IPS-20b (cell line): Measurements from ENCODE around the gene NUP153.

Source experiments
- H3K27ac ChIP-seq: one replicate; pipeline ENCODE4 v1.5.1; 2013; ENCODE audit warnings: low read length
- H3K27me3 ChIP-seq: 2 replicates; pipeline ENCODE4 v1.6.1; 2013; ENCODE audit warnings: mild to moderate bottlenecking, low read length, inconsistent platforms; ENCODE audit not compliant: insufficient read depth
- H3K36me3 ChIP-seq: 2 replicates; pipeline ENCODE4 v1.6.1; 2013; ENCODE audit warnings: low read depth, mild to moderate bottlenecking, inconsistent platforms, low read length, moderate library complexity; ENCODE audit not compliant: insufficient read depth
- H3K4me1 ChIP-seq: 2 replicates; pipeline ENCODE4 v1.6.1; 2013; ENCODE audit warnings: mild to moderate bottlenecking, control low read depth, inconsistent platforms, low read length, moderate library complexity; ENCODE audit not compliant: insufficient read depth
- H3K4me3 ChIP-seq: 2 replicates; pipeline ENCODE4 v1.5.1; 2013; ENCODE audit warnings: mild to moderate bottlenecking, low read length, inconsistent platforms
- H3K9ac ChIP-seq: 2 replicates; pipeline ENCODE4 v1.6.1; 2013; ENCODE audit warnings: low read depth, mild to moderate bottlenecking, inconsistent platforms, low read length, moderate library complexity
- H3K9me3 ChIP-seq: 2 replicates; pipeline ENCODE4 v1.6.1; 2013; ENCODE audit warnings: mild to moderate bottlenecking, low read depth, low read length, inconsistent platforms; ENCODE audit not compliant: insufficient read depth

Gene NUP153

GRCh38 chr6:17683428-17683827, 23.3 kb downstream of the NUP153 start:
- peaks cover 31% of the 10 kb centered on the region for H3K4me1 ChIP-seq
- H3K27me3 ChIP-seq: no peaks in the 10 kb centered on the region
- H3K4me3 ChIP-seq: peak overlapping the region; percentile 10; the same call in 1 of the 2 replicates
- H3K9me3 ChIP-seq: no peaks in the 10 kb centered on the region
- H3K36me3 ChIP-seq: peaks cover 61% of the 10 kb centered on the region
- H3K27ac ChIP-seq: no peak overlapping the region
- no peak overlapping the region for H3K9ac ChIP-seq

DNA sequence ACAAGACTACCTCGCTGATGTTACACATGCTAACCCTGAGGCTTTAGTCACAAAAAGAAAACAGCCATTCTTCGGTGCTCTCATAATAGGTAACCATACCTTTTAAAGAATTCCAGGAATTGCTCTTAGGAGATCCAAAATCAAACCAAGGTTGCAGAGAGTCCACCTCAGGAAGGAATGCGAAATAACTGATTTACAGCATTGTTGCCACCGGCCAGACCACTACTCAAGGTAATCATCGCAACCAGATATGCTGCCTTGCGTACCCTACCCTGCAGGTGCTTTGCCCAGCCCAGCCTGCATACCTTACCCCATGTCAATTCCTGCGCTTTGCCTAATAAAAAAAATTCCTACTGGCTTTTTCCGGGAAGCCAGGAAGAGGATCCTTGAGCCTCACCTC, 27.0 kb downstream of the NUP153 start:
- peaks cover 30% of the 10 kb centered on the region for H3K4me1 ChIP-seq
- H3K27ac ChIP-seq: no peak overlapping the region
- H3K36me3 ChIP-seq: peaks cover 49% of the 10 kb centered on the region
- H3K9ac ChIP-seq: no peak overlapping the region
- no peak overlapping the region for H3K4me3 ChIP-seq
- no peaks in the 10 kb centered on the region for H3K9me3 ChIP-seq
- H3K27me3 ChIP-seq: no peaks in the 10 kb centered on the region

DNA sequence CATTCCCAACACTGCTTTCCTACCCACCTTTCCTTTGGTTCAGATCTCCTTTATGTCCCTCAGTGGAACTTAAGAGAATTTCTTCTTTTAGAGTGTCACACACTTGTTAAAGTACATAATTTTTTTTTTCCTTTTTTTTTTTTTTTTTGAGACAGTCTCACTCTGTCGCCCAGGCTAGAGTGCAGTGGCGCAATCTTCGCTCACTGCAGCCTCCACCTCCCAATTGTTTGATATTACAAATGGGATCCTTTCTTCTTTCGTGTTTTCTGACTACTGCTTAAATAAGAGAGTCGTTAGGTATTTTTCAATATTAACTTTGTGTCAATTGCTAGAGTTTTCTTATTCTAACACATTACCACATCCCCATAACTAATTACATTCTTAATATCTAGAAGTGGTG, 29.1 kb downstream of the NUP153 start:
- Histone ChIP-seq H3K9me3 (no peaks in the 10 kb centered on the region), H3K4me3 (no peak overlapping the region), H3K27me3 (no peaks in the 10 kb centered on the region), H3K9ac (no peak overlapping the region), H3K27ac (no peak overlapping the region), H3K36me3 (peaks cover 54% of the 10 kb centered on the region), H3K4me1 (peaks cover 15% of the 10 kb centered on the region)

GRCh38 chr6:17673543-17674254, 33.0 kb downstream of the NUP153 start:
- Histone ChIP-seq H3K4me1 (no peaks in the 10 kb centered on the region; the same call in 1 of the 2 replicates), H3K27ac (no peak overlapping the region), H3K9ac (no peak overlapping the region), H3K27me3 (no peaks in the 10 kb centered on the region), H3K9me3 (no peaks in the 10 kb centered on the region), H3K4me3 (no peak overlapping the region), H3K36me3 (peaks cover 71% of the 10 kb centered on the region)

DNA sequence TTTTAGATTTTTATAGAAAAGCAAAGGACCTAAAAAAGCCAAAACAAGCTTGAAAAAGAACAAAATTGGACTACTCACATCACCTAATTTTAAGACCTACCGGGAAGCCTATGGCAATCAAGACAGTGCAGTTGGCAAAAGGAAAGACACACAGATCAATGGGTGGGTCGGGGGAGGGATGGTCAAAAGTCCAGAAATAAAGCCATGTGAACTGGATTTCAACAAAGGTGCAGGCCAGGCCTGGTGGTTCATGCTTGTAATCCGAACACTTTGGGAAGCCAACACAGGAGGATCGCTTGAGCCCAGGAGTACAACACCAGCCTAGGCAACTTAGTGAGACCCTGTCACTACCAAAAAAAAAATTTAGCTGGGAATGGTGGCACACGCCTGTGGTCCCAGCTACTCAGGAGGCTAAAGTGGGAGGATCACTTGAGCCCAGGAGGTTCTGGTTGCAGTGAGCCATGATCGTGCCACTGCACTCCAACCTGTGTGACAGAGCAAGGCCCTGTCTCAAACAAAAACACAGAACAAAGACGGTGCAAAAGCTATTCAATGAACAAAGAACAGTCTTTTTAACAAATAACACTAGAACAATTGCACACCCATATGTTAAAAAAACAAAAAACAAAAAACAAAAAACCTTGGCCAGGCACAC, 34.5 kb downstream of the NUP153 start:
- Histone ChIP-seq H3K27ac (no peak overlapping the region), H3K4me3 (no peak overlapping the region), H3K9me3 (no peaks in the 10 kb centered on the region), H3K27me3 (no peaks in the 10 kb centered on the region), H3K36me3 (peaks cover 85% of the 10 kb centered on the region), H3K4me1 (no peaks in the 10 kb centered on the region; the same call in 1 of the 2 replicates), H3K9ac (no peak overlapping the region)

DNA sequence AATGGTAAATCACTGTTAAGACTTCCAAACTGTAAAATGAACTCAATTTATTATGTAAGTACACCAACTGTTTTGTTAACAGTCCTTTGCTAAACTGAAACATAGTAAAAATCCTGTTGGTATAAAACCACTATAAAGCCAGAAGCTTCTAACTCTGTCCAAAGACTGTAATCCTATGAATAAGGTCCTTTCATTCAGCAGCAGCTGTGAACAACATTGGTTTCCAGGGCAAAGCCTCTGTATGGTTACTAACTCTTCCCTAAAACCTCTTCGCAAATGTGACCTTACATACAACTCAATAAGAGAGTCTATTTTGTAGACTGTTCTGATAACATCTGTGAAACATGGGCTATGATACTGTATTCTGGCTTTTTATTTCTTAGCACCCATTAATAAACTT, 40.1 kb downstream of the NUP153 start:
- H3K9ac ChIP-seq: no peak overlapping the region
- no peak overlapping the region for H3K4me3 ChIP-seq
- H3K4me1 ChIP-seq: no peaks in the 10 kb centered on the region
- H3K27ac ChIP-seq: no peak overlapping the region
- no peaks in the 10 kb centered on the region for H3K9me3 ChIP-seq
- H3K36me3 ChIP-seq: peaks cover 96% of the 10 kb centered on the region
- H3K27me3 ChIP-seq: no peaks in the 10 kb centered on the region

GRCh38 chr6:17665132-17665531, 41.6 kb downstream of the NUP153 start:
- no peaks in the 10 kb centered on the region for H3K4me1 ChIP-seq
- H3K27me3 ChIP-seq: no peaks in the 10 kb centered on the region
- no peaks in the 10 kb centered on the region for H3K9me3 ChIP-seq
- H3K36me3 ChIP-seq: peaks cover 98% of the 10 kb centered on the region
- no peak overlapping the region for H3K9ac ChIP-seq
- no peak overlapping the region for H3K4me3 ChIP-seq
- no peak overlapping the region for H3K27ac ChIP-seq

DNA sequence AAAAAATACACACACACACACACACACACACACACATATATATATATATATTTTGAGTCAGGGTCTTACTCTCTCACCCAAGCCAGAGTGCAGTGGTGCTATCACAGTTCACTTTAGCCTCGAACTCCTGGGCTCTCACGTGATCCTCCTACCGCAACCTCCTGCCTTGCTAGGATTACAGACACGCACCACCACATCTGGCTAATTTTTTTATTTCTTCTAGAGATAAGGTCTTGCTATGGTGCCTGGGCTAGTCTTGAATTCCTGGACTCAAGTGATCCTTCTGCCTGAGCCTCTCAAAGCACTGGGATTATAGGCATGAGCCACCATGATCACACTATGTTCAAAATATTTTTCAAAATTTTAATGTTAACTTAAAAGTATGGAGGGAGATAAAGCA, 43.5 kb downstream of the NUP153 start:
- H3K27me3 ChIP-seq: no peaks in the 10 kb centered on the region
- H3K9me3 ChIP-seq: no peaks in the 10 kb centered on the region
- H3K4me3 ChIP-seq: no peak overlapping the region
- no peak overlapping the region for H3K9ac ChIP-seq
- peaks cover 98% of the 10 kb centered on the region for H3K36me3 ChIP-seq
- H3K27ac ChIP-seq: no peak overlapping the region
- H3K4me1 ChIP-seq: no peaks in the 10 kb centered on the region

DNA sequence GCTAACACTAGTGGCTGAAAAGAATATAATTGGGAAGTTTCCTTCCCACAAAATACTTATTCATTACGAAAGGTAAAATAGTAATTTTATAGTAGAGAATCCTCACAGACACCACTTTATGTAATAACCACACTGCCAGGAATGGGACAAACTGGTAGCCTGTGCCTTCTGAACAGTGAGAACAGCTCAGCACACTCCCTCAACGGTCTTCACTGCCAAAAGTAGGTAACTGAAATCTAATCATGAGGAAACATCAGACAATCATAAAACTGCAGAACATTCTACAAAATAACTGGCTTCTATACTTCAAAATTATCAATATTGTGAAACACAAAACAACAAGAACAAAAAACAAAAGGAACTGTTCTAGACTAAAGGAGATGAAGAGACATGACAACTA, 44.1 kb downstream of the NUP153 start:
- no peak overlapping the region for H3K4me3 ChIP-seq
- H3K27me3 ChIP-seq: no peaks in the 10 kb centered on the region
- peaks cover 99% of the 10 kb centered on the region for H3K36me3 ChIP-seq
- H3K4me1 ChIP-seq: no peaks in the 10 kb centered on the region
- no peaks in the 10 kb centered on the region for H3K9me3 ChIP-seq
- H3K27ac ChIP-seq: no peak overlapping the region
- H3K9ac ChIP-seq: no peak overlapping the region

- no peak overlapping the region for H3K9ac ChIP-seq
- no peak overlapping the region for H3K4me3 ChIP-seq
- no peaks in the 10 kb centered on the region for H3K27me3 ChIP-seq
- peaks cover 84% of the 10 kb centered on the region for H3K36me3 ChIP-seq
- no peaks in the 10 kb centered on the region for H3K9me3 ChIP-seq
- H3K27ac ChIP-seq: no peak overlapping the region
- H3K4me1 ChIP-seq: no peaks in the 10 kb centered on the region
Observed at GRCh38 chr6:17656644-17657043, 50.1 kb downstream of the NUP153 start.

GRCh38 chr6:17656092-17656491, 50.6 kb downstream of the NUP153 start:
- Histone ChIP-seq H3K9ac (no peak overlapping the region), H3K4me1 (no peaks in the 10 kb centered on the region), H3K27ac (no peak overlapping the region), H3K9me3 (no peaks in the 10 kb centered on the region), H3K36me3 (peaks cover 82% of the 10 kb centered on the region), H3K27me3 (no peaks in the 10 kb centered on the region), H3K4me3 (no peak overlapping the region)

- Histone ChIP-seq H3K36me3 (peaks cover 81% of the 10 kb centered on the region), H3K9ac (no peak overlapping the region), H3K4me3 (no peak overlapping the region), H3K27me3 (no peaks in the 10 kb centered on the region), H3K4me1 (no peaks in the 10 kb centered on the region), H3K9me3 (no peaks in the 10 kb centered on the region), H3K27ac (no peak overlapping the region)
Observed at GRCh38 chr6:17653198-17653882, 53.4 kb downstream of the NUP153 start.
